K562 (cell line): ENCODE results near the gene ANKRD11. TPM values are rescaled to one million over a fixed set of nuclear protein-coding genes. Genes with fewer than 3 reads are reported as not detected.

Experiments
- ATAC-seq: fragments of 200-7000 bp; cut with Tn5 transposase; 3 replicates; pipeline ENCODE4 v1.9.1; 2020; ENCODE audit warnings: moderate library complexity
- BruUV-seq: library from RNA; stranded (reverse); fragments of 400-500 nt; replicated peaks from 2 replicates; lab custom pipeline; 2021; lab: Mats Ljungman, UMichigan
- CTCF ChIA-PET: fragments of 300-600 bp; formaldehyde crosslinking; extraction: SDS; loops from one replicate; lab custom pipeline; 2021; ENCODE audit warnings: low intra/inter-chr PET ratio; lab: Yijun Ruan, JAX
- POLR2A ChIA-PET: fragments of 300-600, 350-650 bp; sonication (Branson Sonifier 250); formaldehyde crosslinking; extraction: SDS; loops from one replicate; lab custom pipeline; 2021; ENCODE audit warnings: antibody characterized with exemption, inconsistent platforms; lab: Yijun Ruan, JAX
- DNase-seq, 4 experiments: peaks; one replicate each; pipeline versions ENCODE4 v3.0.0 to v3.0.0-alpha.2; 2011 to 2018; ENCODE audit warnings: low spot score in 3 of 4, mixed read lengths in 3 of 4; ENCODE audit errors: extremely low read depth in 1 of 4
- FAIRE-seq: peaks from 2 replicates; lab custom pipeline; 2011; peaks lifted over from hg19 to GRCh38; lab: Jason Lieb, UNC
- H2AFZ ChIP-seq: 2 replicates; pipeline ENCODE4 v1.6.0; 2011; ENCODE audit warnings: low read depth, low read length, control low read depth, inconsistent platforms
- H3K27ac ChIP-seq: fragments of 200-600 bp; 3 replicates; pipeline ENCODE4 v1.8.0; 2011; ENCODE audit warnings: low read depth, mild to moderate bottlenecking, control low read depth, inconsistent platforms, low read length, moderate library complexity, mixed read lengths; ENCODE audit errors: extremely low read depth
- H3K27me3 ChIP-seq, 2 experiments: fragments of 300-600 bp in 1 of 2; 2 replicates in 1 of 2; 3 replicates in 1 of 2; pipeline versions ENCODE4 v1.6.0 to v1.8.0; 2011; ENCODE audit warnings: inconsistent platforms in 2 of 2, low read length in 2 of 2, mild to moderate bottlenecking in 1 of 2, mixed read lengths in 1 of 2, moderate library complexity in 1 of 2; ENCODE audit not compliant: control insufficient read depth in 2 of 2, insufficient read depth in 2 of 2
- H3K36me3 ChIP-seq: fragments of 300-600 bp; 3 replicates; pipeline ENCODE4 v1.8.0; 2011; ENCODE audit warnings: mild to moderate bottlenecking, low read length, inconsistent platforms; ENCODE audit not compliant: control insufficient read depth, insufficient read depth
- H3K4me1 ChIP-seq, 2 experiments: fragments of 200-600 bp in 1 of 2; replicated peaks in 1 of 2; 2 replicates in 1 of 2; 3 replicates in 1 of 2; pipeline versions ENCODE4 v1.5.1 to v1.8.0; 2011; ENCODE audit warnings: inconsistent platforms in 2 of 2, low read length in 2 of 2, mild to moderate bottlenecking in 1 of 2, mixed read lengths in 1 of 2, moderate library complexity in 1 of 2; ENCODE audit not compliant: control insufficient read depth in 2 of 2, insufficient read depth in 2 of 2
- H3K4me2 ChIP-seq: 2 replicates; pipeline ENCODE4 v1.6.1; 2011; ENCODE audit warnings: low read length, control low read depth, inconsistent platforms, mixed read lengths; ENCODE audit not compliant: insufficient read depth
- H3K4me3 ChIP-seq: fragments of 200-600 bp; sonication (generic), shearing (Covaris generic); 2 replicates; pipeline ENCODE4 v1.5.1; 2016; ENCODE audit warnings: control low read depth, inconsistent platforms
- H3K79me2 ChIP-seq: fragments of 200-600 bp; 3 replicates; pipeline ENCODE4 v1.8.0; 2011; ENCODE audit warnings: low read length, inconsistent platforms; ENCODE audit not compliant: control insufficient read depth, insufficient read depth
- H3K9ac ChIP-seq, 2 experiments: 2 replicates each; pipeline versions ENCODE4 v1.6.0 to v1.6.1; 2011; ENCODE audit warnings: low read depth in 2 of 2, low read length in 2 of 2, control low read depth in 1 of 2, inconsistent platforms in 1 of 2, mild to moderate bottlenecking in 1 of 2, mixed read lengths in 1 of 2; ENCODE audit not compliant: insufficient read depth in 1 of 2
- H3K9me1 ChIP-seq: one replicate; pipeline ENCODE4 v1.6.0; 2011; ENCODE audit warnings: inconsistent platforms, mild to moderate bottlenecking, low read length, moderate library complexity; ENCODE audit not compliant: control insufficient read depth, insufficient read depth
- H3K9me3 ChIP-seq: replicated peaks from 2 replicates; pipeline ENCODE4 v1.5.1; 2011; ENCODE audit warnings: low read depth, low read length, inconsistent platforms; ENCODE audit not compliant: control insufficient read depth, insufficient read depth
- H4K20me1 ChIP-seq: replicated peaks from 2 replicates; pipeline ENCODE4 v1.6.1; 2011; ENCODE audit warnings: low read length, inconsistent platforms, mixed read lengths; ENCODE audit not compliant: control insufficient read depth, insufficient read depth
- E2F5 ChIP-seq: sonication (generic); formaldehyde crosslinking; IDR thresholded peaks from 2 replicates; pipeline ENCODE4 v1.8.0; 2022; ENCODE audit warnings: mild to moderate bottlenecking, missing genetic modification reagents
- MEIS2 ChIP-seq: fragments of 450-650 bp; IDR thresholded peaks from 2 replicates; pipeline ENCODE4 v1.6.1; 2014; ENCODE audit warnings: mild to moderate bottlenecking; ENCODE audit not compliant: partially characterized antibody
- NFIC ChIP-seq: fragments of 450-650 bp; IDR thresholded peaks from 2 replicates; pipeline ENCODE4 v1.6.1; 2017; ENCODE audit warnings: mild to moderate bottlenecking, inconsistent platforms
- PCBP1 ChIP-seq: fragments of 200-400 bp; formaldehyde crosslinking; IDR thresholded peaks from 2 replicates; pipeline ENCODE4 v1.6.1; 2018; ENCODE audit warnings: mild to moderate bottlenecking, low read depth, low read length; ENCODE audit not compliant: poor library complexity, severe bottlenecking
- POLR2AphosphoS5 ChIP-seq: IDR thresholded peaks from 2 replicates; pipeline ENCODE4 v1.6.1; 2011; ENCODE audit warnings: mild to moderate bottlenecking, low read depth, low read length, moderate library complexity; ENCODE audit not compliant: control insufficient read depth, insufficient read depth
- ZNF146 ChIP-seq: IDR thresholded peaks from one replicate; pipeline ENCODE4 v1.6.1; 2018; ENCODE audit warnings: missing compliant biosample characterization; ENCODE audit not compliant: unreplicated experiment
- WGBS: fragments of 100-300 bp; shearing (Covaris generic); methylation state at CpG from one replicate; pipeline ENCODE4 v1.1.6; 2016; ENCODE audit warnings: low coverage, mixed read lengths; ENCODE audit not compliant: insufficient coverage; ENCODE audit errors: missing lambda C conversion rate; 5-methylcytosine and 5-hydroxymethylcytosine counted together
- in situ Hi-C: fragments of 300-500 bp; cut with MboI; formaldehyde crosslinking; loops from 4 replicates; pipeline ENCODE4 v1.15.0; 2018; ENCODE audit warnings: inconsistent platforms, mixed read lengths
- intact Hi-C: fragments of 100-400 bp; cut with micrococcal nuclease; formaldehyde crosslinking; loops from 2 replicates; pipeline ENCODE4 v1.14.2; 2022
- polyA plus RNA-seq, 8 experiments: library from polyadenylated mRNA; depleted of rRNA in 4 of 8; stranded (reverse) in 5 of 8; unstranded in 3 of 8; fragments of >200 nt; fragmentation: Nextera tagmentation in 2 of 8; fragmentation: Illumina TruSeq in 1 of 8; extraction: Ambion mirVana in 2 of 8; extraction: Trizol in 1 of 8; gene quantifications; 2 replicates each; pipeline versions ENCODE4 v1.2.1 to v1.2.3, GENCODE V29; 2011 to 2014; ENCODE audit warnings: inconsistent platforms in 1 of 8, missing spikeins in 1 of 8
- total RNA-seq, 7 experiments: library from RNA; depleted of rRNA in 6 of 7; stranded (reverse); fragments of >200 nt in 6 of 7; fragmentation: Illumina TruSeq in 2 of 7; extraction: Trizol in 2 of 7; gene quantifications; 2 replicates each; pipeline versions ENCODE4 v1.2.1 to v1.2.3, GENCODE V29; 2011 to 2021; ENCODE audit warnings: low replicate concordance in 1 of 7

Gene ANKRD11
- total and polyA plus RNA-seq, 9 of the 15 experiments (the other 6 are each of a cell fraction or from before 2014, with no cell fraction given), result 4.7 to 126 (median 31.7) TPM

GRCh38 chr16:89499767-89500166 lies 9.4 kb upstream of the ANKRD11 start:
- no TSS peak for BruUV-seq
- WGBS, result 74% methylated on average over 3 of the region's 3 CpGs
- in situ Hi-C loops (no loop called here), intact Hi-C loops (loop anchor here (10.0 kb wide), 1 partner anchor 45 kb away; no protein-coding TSS in a partner anchor)
- no peaks in the 10 kb centered on the region for H4K20me1 ChIP-seq
- no peak overlapping the region for H2AFZ ChIP-seq
- H3K36me3 ChIP-seq, result no peaks in the 10 kb centered on the region
- ATAC-seq, result no peak
- no peak overlapping the region for H3K4me2 ChIP-seq
- no peak overlapping the region for H3K4me3 ChIP-seq
- no peak overlapping the region for H3K9ac ChIP-seq
- H3K9me3 ChIP-seq, result no peaks in the 10 kb centered on the region
- TF ChIP-seq NFIC, result no peak
- no peak for TF ChIP-seq PCBP1
- TF ChIP-seq MEIS2, result no peak
- no peak for TF ChIP-seq ZNF146 (CRISPR knock-in tag)
- no peak for TF ChIP-seq POLR2AphosphoS5
- TF ChIP-seq E2F5 (CRISPR knock-in tag), result no peak
- no peak for DNase-seq
- no peak for FAIRE-seq
- ChIA-PET POLR2A (interaction anchor here (0.6 kb wide), 1 partner anchor 116 kb away, joined by 3 read pairs; no protein-coding TSS in a partner anchor), CTCF (no interaction called here)
- H3K27ac ChIP-seq, result no peak overlapping the region
- no peaks in the 10 kb centered on the region for H3K27me3 ChIP-seq
- H3K9me1 ChIP-seq, result no peaks in the 10 kb centered on the region
- peaks cover 17 to 39% of the 10 kb centered on the region in 2 experiments; a peak in 4 of 5 replicates for H3K4me1 ChIP-seq
- no peaks in the 10 kb centered on the region for H3K79me2 ChIP-seq
